HG03469 (cell line): Measurements from ENCODE around the gene PATZ1.
"Not testable (repeated sequence)": the region's sequence is repeated elsewhere in the genome, so short reads cannot be mapped to it uniquely, and the experiment has no call there.

Experiments used
- ATAC-seq: cut with Tn5 transposase; IDR thresholded peaks from one replicate; pipeline ENCODE4 v1.9.1; 2021; ENCODE audit warnings: mild to moderate bottlenecking, moderate library complexity, moderate number of reproducible peaks; ENCODE audit not compliant: unreplicated experiment

The PATZ1 gene

DNA sequence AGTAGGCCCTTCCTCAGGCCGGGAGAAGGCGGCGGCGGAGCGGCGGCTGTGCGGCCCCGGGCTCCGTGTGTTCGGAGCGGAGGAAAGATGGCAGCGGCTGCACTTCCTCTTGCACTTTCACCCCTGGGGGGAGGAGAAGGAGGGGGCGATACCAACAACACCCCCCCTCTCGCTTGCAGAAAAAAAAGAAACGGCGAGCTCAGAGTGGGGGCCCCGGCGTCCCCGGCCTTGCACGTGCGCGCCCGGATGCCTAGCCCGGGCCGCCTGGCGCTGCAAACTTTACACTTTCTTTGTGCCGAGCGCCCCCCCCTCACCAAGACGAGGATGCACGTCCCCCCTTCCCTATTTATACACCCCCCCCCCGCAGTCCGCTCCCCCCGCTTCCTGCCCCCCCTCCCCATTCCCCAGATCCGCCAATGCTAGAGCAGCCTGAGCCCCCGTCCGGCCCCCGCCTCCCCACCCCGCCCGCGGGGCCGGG lies at the start of gene PATZ1:
PATZ1 (minus strand) TSS at position 92 of the 478 bp plus-strand sequence. CDS start 744 bp downstream, outside the sequence.
- ATAC-seq: no peak

DNA sequence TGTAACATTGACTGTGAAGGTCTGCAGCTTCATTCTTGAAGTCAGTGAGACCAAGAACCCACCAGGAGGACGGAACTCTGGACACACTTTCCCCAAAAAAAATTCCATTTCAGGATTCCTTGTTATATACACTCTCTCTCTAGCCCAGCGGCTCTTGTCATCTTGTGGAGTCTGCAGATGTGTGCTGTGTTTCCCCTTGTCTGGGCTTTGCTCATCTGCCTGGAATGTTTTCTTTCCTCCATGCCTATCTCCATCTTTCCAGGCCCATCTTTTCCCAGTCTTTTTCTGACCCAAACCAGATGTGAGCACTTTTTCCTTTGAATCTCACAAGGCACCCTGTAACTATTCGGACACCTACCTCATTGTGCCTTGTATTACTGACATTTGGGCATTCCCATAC lies 48.2 kb upstream of the PATZ1 start:
- no peak for ATAC-seq

GRCh38 chr22:31393893-31394292 lies 47.7 kb upstream of the PATZ1 start:
- no peak for ATAC-seq

- not testable (repeated sequence) for ATAC-seq
Observed at GRCh38 chr22:31378651-31379050, 32.5 kb upstream of the PATZ1 start.

DNA sequence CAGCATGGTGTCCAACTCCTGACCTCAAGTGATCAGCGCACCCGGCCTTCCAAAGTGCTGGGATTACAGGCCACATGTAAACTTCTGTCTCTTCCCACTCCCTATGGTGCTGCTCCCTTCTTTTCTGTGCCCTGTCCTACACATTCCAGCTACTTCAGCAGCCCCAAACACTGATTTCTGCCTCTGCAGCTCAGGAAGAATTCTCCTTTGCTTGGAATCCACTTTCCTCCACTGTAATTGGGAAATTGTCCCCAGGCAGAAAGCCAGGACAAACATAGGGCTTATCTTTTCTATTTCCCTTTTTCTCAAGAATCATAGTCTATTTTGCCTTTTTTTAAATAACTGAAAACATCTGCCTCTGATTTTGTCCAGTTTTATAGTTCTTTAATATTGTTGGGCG lies 32.0 kb upstream of the PATZ1 start:
- no peak for ATAC-seq

DNA sequence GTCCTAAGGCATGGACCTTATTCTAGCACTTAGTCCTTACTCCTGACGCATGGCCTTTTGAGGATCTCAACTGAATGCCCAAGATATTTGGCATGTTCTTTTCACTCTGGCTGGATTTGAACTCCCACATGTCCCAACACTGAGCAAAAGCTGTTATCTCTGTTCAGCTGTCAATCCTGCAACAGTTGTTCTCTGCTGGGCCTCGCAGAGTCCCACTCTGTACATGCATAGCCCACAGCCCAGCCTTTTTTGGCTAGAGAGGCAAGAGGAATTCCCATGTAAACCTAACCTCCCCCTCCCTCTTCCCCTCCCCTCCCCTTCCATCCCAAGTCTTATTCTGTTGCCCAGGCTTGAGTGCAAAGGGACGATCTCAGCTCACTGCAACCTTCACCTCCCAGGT lies 31.5 kb upstream of the PATZ1 start:
- ATAC-seq: no peak

DNA sequence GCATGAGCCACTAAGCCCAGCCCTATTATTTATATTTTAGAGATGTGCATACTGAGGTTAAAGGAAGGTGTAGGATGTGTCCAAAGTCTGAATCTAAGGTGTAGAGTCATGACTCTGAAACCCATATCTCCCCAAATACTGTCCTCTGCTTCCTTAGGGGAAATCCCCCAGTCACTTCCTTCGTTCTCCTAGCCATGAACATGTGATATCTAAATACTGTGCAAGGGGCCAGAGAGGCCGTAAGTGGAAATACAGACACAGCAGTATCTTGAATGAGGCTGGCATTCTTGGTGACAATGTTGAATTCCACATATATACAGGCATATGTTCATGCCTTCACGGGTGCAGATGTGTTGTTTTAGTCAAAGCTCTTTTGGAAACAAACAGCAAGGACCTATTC lies 21.3 kb upstream of the PATZ1 start:
- no peak for ATAC-seq

DNA sequence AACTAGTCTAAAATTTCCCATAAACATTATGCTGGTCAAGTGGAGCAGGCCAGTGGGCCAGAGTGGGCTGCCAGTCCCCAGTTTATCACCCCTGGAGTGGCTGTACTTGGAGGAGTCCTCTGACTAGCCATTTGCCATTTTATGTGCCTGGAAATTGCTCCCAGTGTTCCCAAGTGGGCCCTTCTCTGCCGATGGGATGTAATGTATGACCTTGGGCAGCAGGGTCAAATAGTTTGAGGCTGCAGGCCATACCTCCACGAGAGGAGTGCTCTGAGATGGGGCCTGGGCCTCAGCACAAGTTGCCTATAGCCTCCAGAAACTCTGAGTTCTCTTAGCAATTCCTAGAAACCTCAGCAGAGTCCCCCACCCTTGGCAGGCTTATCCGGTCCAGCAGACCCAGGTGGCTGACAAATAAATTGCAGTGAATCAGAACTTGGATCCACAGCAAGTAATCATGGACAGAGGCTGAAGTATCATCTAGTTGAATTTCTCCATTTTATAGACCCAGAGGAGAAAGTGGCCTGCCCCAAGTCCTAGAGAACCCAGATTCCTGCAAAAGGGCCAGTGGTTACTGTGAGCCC lies 17.8 kb upstream of the PATZ1 start:
- no peak for ATAC-seq

DNA sequence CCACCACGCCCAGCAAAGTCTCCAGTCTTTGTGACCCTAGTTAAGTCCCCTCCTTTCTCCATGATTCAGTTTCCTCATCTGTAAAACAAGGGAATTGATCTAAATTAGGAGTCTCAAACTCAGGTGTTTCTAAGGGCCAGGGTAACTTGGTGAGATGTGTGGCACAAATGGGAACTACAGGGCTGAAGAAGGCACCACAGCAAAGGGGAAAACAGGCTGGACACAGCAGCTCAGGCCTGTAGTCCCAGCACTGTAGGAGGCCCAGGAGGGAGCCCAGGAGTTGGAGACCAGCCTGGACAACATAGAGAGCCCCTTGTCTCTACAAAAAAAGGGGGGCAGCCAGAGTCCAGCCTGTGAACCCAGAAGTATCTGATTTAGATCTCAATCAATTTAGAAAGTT lies 15.6 kb upstream of the PATZ1 start:
- ATAC-seq: no peak

DNA sequence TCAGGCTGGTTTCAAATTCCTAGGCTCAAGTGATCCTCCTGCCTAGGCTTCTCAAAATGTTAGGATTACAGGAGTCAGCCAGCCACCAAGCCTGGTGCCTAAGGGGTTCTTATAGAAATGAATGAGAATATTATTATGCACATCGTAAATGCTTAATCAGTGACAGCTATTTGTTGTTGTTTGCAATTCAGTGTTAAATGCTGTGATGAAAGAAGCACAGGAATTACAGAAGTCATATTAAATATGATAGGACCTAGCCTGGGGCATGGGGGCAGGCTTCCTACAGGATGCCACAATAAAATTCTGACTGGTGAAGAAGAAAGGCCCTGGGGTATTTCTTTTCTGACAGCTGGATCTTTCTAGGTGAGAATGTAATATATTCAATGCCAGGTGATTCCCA lies 13.9 kb upstream of the PATZ1 start:
- ATAC-seq: no peak

DNA sequence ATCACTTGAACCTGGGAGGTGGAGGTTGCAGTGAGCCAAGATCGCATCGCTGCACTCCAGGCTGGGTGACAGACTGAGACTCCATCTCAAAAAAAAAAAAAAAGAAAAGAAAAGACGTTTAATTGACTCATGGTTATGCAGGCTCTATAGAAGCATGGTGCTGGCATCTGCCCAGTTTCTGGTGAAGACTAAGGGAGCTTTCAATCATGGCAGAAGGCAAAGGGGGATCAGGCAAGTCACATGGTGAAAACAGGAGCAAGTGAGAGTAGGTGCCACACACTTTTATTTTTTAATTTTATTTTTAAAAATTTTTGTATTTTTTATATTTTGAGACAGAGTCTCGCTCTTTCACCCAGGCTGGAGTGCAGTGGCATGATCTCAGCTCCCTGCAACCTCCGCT lies 8.4 kb upstream of the PATZ1 start:
- ATAC-seq: no peak

DNA sequence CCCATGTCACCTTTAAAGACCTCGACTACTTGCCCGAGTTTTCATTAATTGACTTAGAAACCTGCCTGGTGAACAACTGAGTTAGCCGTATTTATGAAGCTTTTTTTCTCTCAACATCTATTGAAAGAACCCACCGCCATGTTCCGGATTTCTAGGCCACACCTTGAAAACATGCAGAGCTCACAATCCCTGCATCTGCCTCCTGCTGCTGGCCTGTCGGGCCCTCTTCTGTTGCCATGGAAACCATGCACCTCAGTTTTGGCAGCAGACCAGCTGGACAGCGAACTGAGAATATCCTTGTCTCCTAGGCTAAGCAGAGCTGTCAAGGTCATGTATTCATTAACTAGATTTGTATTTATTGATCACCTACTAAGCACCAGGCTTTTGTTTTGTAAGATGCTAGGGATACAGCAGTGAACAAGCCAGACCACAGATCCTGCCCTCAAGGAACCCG lies 4.3 kb upstream of the PATZ1 start:
- no peak for ATAC-seq

- ATAC-seq: no peak
Observed at GRCh38 chr22:31349960-31350359, 3.8 kb upstream of the PATZ1 start.

DNA sequence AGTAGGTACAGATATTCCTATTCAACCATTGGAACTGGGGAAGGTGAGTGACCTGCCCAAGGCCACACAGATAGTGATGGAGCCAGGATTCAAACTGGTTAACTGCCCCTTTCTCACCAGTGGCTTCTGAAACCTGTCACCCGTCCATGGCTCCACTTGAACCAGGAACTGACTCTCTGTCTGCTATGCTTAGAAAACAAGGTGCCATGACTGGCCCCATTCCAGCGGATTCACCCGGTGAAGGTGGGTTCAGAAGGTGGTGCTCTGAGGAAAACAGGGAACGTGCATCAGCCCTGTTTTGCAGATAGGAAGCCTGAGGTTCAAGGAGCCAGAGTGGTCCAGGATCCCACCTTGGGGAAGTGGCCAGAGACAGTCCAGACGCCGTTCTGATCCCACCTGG lies 2.6 kb upstream of the PATZ1 start:
- no peak for ATAC-seq

DNA sequence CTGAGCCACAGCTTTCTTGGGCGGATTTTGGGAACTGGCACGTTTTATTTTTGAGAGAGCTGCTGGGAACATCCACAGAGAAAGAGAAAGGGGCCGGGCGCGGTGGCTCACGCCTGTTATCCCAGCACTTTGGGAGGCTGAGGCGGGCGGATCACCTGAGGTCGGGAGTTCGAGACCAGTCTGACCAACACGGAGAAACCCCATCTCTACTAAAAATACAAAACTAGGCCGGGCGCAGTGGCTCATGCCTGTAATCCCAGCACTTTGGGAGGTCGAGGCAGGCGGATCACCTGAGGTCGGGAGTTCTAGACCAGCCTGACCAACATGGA lies 1.8 kb upstream of the PATZ1 start:
- ATAC-seq: not testable (repeated sequence)

GRCh38 chr22:31347251-31348008 lies 1.3 kb upstream of the PATZ1 start:
- ATAC-seq: no peak

DNA sequence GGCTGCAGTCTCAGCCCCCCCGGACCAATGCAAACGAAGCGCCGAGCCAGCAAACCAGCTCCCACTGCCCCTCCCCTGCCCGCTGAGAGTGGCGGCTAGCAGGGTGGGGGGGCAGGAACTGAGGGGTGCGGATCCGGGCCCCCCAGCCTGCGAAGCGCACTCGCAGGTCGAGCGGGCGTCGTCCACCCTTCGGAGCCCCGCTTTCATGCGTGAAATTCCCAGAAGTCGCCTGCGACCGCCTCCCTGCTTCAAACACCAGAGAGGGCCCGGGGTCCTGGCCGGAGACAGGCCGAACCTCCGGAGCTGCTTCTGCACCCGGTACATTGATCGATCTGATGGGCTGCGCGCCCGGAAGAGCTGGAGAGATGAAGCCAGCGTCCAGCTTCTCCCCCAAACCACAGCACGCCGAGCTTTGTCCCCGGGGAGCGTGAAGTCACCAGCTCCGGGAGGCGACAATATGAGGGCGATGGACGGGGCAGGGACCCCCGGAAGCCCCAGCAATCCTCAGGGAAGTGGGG lies 646 bp upstream of the PATZ1 start:
- no peak for ATAC-seq

GRCh38 chr22:31345331-31346254 lies 553 bp downstream of the PATZ1 start:
- no peak for ATAC-seq

GRCh38 chr22:31344578-31345330 lies 1.4 kb downstream of the PATZ1 start:
- no peak for ATAC-seq

GRCh38 chr22:31344256-31344577 lies 1.9 kb downstream of the PATZ1 start:
- ATAC-seq: no peak
